Fibroblast of mammary gland (primary cell): ENCODE measurements around the gene CSPG4.
"Not testable (repeated sequence)": the region's sequence is repeated elsewhere in the genome, so short reads cannot be mapped to it uniquely, and the experiment has no call there.

Experiments used
- DNase-seq: peaks from one replicate; pipeline ENCODE4 v3.0.0-alpha.2; 2010; ENCODE audit warnings: low read depth
- H3K4me3 ChIP-seq: 2 replicates; pipeline ENCODE4 v1.5.1; 2011; ENCODE audit warnings: low read depth, mild to moderate bottlenecking, low read length, moderate library complexity; ENCODE audit not compliant: control insufficient read depth
- CTCF ChIP-seq: conservative IDR thresholded peaks from 2 replicates; pipeline ENCODE4 v1.5.1; 2011; ENCODE audit warnings: low read depth, low read length, inconsistent platforms; ENCODE audit not compliant: control insufficient read depth, insufficient read depth

The CSPG4 gene

GRCh38 chr15:75745305-75745704 lies 32.7 kb upstream of the CSPG4 start:
- H3K4me3 ChIP-seq = no peak overlapping the region
- TF ChIP-seq CTCF = no peak
- no peak for DNase-seq

- H3K4me3 ChIP-seq, DNase-seq: not testable (repeated sequence)
Observed at GRCh38 chr15:75742346-75742745, 29.7 kb upstream of the CSPG4 start.

GRCh38 chr15:75739791-75740190 lies 27.1 kb upstream of the CSPG4 start:
- DNase-seq = no peak
- no peak overlapping the region for H3K4me3 ChIP-seq
- TF ChIP-seq CTCF = no peak

- peak overlapping the region; percentile 54 for H3K4me3 ChIP-seq
- TF ChIP-seq CTCF = no peak
- peak; percentile 84 for DNase-seq
Observed at GRCh38 chr15:75738647-75739325, 26.1 kb upstream of the CSPG4 start.

- TF ChIP-seq CTCF = no peak
- DNase-seq = no peak
- H3K4me3 ChIP-seq = peak overlapping the region; percentile 54
Observed at GRCh38 chr15:75738014-75738646, 25.5 kb upstream of the CSPG4 start.

- H3K4me3 ChIP-seq = peak overlapping the region; percentile 54
- DNase-seq = not testable (repeated sequence)
Observed at GRCh38 chr15:75737116-75738013, 24.7 kb upstream of the CSPG4 start.

- no peak overlapping the region for H3K4me3 ChIP-seq
- TF ChIP-seq CTCF = no peak
- DNase-seq = no peak
Observed at GRCh38 chr15:75736256-75736655, 23.6 kb upstream of the CSPG4 start.

GRCh38 chr15:75734861-75735760 lies 22.5 kb upstream of the CSPG4 start:
- H3K4me3 ChIP-seq, DNase-seq: not testable (repeated sequence)
